Adrenal gland (tissue), 5 donors: ENCODE results near the gene HEPHL1.
"Not testable (repeated sequence)": the region's sequence is repeated elsewhere in the genome, so short reads cannot be mapped to it uniquely, and the experiment has no call there.

Experiments
- POLR2A ChIP-seq, 2 donors: fragments of 450-650 bp; IDR thresholded peaks; one replicate each; pipeline ENCODE4 v1.6.1; 2017; ENCODE audit warnings: antibody characterized with exemption in 2 of 2, mild to moderate bottlenecking in 2 of 2, moderate library complexity in 1 of 2
- TF ChIP-seq, protein P1 (sequence below), 6 experiments: fragments of 450-650 bp in 4 of 6; fragments of 200-600 bp in 2 of 6; sonication (generic) in 1 of 6; IDR thresholded peaks; 1 replicate in 5 of 6; 2 replicates in 1 of 6; pipeline versions ENCODE4 v1.5.1 to v1.8.0; 2016 to 2021; ENCODE audit warnings: antibody characterized with exemption in 6 of 6, mild to moderate bottlenecking in 2 of 6, moderate library complexity in 1 of 6
- donor health status: DM: no; HTN: no; CAD: no.

DNA sequence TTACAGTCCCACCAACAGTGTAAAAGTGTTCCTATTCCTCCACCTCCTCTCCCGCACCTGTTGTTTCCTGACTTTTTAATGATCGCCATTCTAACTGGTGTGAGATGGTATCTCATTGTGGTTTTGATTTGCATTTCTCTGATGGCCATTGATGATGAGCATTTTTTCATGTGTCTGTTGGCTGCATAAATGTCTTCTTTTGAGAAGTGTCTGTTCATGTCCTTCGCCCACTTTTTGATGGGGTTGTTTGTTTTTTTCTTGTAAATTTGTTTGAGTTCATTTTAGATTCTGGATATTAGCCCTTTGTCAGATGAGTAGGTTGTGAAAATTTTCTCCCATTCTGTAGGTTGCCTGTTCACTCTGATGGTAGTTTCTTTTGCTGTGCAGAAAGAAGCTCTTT is 136.2 kb downstream of the HEPHL1 start:
- TF ChIP-seq POLR2A (IDR thresholded peaks at IDR 0.05), result not testable (repeated sequence)
- TF ChIP-seq, protein P1, sequence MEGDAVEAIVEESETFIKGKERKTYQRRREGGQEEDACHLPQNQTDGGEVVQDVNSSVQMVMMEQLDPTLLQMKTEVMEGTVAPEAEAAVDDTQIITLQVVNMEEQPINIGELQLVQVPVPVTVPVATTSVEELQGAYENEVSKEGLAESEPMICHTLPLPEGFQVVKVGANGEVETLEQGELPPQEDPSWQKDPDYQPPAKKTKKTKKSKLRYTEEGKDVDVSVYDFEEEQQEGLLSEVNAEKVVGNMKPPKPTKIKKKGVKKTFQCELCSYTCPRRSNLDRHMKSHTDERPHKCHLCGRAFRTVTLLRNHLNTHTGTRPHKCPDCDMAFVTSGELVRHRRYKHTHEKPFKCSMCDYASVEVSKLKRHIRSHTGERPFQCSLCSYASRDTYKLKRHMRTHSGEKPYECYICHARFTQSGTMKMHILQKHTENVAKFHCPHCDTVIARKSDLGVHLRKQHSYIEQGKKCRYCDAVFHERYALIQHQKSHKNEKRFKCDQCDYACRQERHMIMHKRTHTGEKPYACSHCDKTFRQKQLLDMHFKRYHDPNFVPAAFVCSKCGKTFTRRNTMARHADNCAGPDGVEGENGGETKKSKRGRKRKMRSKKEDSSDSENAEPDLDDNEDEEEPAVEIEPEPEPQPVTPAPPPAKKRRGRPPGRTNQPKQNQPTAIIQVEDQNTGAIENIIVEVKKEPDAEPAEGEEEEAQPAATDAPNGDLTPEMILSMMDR (IDR thresholded peaks at IDR 0.05), result not testable (repeated sequence)
